GM18951 (cell line): Measurements from ENCODE around the gene COX10.

ENCODE experiments used
- POLR2A ChIP-seq: IDR thresholded peaks from 4 replicates; pipeline ENCODE4 v1.6.1; 2011; ENCODE audit warnings: mild to moderate bottlenecking; ENCODE audit not compliant: insufficient read length, insufficient read depth; ENCODE audit errors: extremely low read depth
- in situ Hi-C: fragments of 300-500 bp; cut with MboI; formaldehyde crosslinking; loops from one replicate; pipeline ENCODE4 v1.12.0; 2022; ENCODE audit warnings: low sequenced_read_pairs, mixed read lengths, inconsistent platforms; ENCODE audit not compliant: unreplicated experiment

The COX10 gene

GRCh38 chr17:14119546-14119945 lies 50.2 kb downstream of the COX10 start:
- in situ Hi-C loops = no loop called here
- no peak for TF ChIP-seq POLR2A

GRCh38 chr17:14121952-14122351 lies 52.6 kb downstream of the COX10 start:
- no peak for TF ChIP-seq POLR2A
- in situ Hi-C loops = no loop called here

GRCh38 chr17:14123619-14124278 lies 54.4 kb downstream of the COX10 start:
- in situ Hi-C loops = no loop called here
- TF ChIP-seq POLR2A = no peak

GRCh38 chr17:14124854-14125253 lies 55.5 kb downstream of the COX10 start:
- in situ Hi-C loops = no loop called here
- TF ChIP-seq POLR2A = no peak

GRCh38 chr17:14125518-14126137 lies 56.3 kb downstream of the COX10 start:
- no peak for TF ChIP-seq POLR2A
- in situ Hi-C loops = no loop called here

GRCh38 chr17:14133104-14133503 lies 63.8 kb downstream of the COX10 start:
- no peak for TF ChIP-seq POLR2A
- in situ Hi-C loops = no loop called here

DNA sequence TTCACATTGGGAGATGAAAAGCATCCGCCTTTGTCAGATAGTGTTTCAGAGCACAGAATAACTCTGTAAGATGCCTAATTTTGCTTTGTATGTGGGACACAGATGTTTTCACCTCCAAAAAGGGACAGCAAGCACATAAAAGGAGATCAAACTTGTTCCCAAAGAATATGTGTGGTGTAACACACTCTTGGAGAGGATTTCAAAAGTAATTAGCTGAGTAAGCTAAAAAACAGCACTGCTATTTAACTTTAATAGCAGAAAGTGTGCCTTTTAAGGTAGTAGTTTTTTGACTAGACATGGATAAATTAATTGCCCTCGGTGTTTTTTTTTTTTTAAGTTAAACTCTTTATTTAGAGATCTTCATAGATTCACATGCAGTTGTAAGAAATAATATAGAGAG lies 65.2 kb downstream of the COX10 start:
- in situ Hi-C loops = no loop called here
- TF ChIP-seq POLR2A = no peak

- no peak for TF ChIP-seq POLR2A
- in situ Hi-C loops = no loop called here
Observed at GRCh38 chr17:14135906-14136590, 66.7 kb downstream of the COX10 start.

DNA sequence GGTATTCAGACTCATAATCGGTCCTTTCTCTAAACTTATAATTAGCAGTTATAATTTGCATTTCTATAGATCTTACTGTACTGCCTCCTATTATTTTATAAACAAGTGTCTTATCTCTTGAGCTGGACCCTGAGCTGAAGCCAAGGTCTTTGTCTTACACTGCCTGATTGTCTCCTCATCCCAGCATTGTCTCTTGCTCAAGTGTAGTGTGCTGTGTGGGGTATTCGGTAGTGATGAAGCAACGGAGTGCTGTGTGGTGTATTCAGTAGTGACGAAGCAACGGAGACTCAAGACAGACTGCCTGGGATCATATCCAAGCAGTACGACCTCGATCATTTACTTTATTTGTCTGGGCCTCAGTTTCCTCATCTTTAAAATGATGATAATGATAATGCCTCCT lies 69.3 kb downstream of the COX10 start:
- no peak for TF ChIP-seq POLR2A
- in situ Hi-C loops = no loop called here

DNA sequence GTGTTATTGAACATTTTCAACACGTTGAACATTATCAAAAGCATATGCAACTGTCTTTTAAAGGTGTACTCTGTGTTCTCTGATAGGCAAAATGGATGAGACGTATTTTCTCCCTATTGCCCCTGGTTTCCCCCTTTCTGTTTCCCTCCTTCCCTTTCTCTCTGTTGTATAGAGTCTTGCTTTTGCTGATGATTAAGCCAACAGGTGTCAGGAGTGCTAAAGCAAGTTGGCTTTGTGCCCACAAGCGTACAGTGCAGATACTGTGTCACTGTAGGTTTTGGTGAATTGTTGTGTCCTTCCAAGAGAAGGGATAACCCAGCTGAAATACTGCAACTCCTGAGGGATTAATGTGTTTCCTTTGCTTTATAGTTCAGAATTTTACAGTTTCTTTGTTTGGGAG lies 74.4 kb downstream of the COX10 start:
- no peak for TF ChIP-seq POLR2A
- in situ Hi-C loops = no loop called here

- in situ Hi-C loops = no loop called here
Observed at GRCh38 chr17:14144508-14144907, 75.2 kb downstream of the COX10 start.

DNA sequence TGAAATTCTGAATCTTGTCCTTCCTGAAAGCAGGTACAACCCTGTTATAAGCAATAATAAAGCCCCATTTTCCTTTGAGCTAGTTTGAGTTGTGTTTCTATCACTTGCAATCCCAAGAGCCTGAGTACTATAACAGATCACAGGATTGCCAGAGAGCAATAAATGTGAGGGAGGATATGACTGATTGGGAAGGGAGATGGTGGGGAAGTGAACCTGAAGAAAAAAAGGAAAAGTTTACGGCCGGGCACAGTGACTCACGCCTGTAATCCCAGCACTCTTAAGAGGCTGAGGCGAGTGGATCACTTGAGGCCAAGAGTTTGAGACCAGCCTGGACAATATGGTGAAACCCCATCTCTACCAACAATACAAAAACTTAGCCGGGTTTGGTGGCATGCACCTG lies 80.4 kb downstream of the COX10 start:
- in situ Hi-C loops = no loop called here
- TF ChIP-seq POLR2A = no peak

More at GRCh38 chr17:14144508-14144907, 75.2 kb downstream of the COX10 start:
- TF ChIP-seq POLR2A = no peak

GRCh38 chr17:14150619-14151018 lies 81.3 kb downstream of the COX10 start:
- no peak for TF ChIP-seq POLR2A
- in situ Hi-C loops = no loop called here

GRCh38 chr17:14152721-14153120 lies 83.4 kb downstream of the COX10 start:
- in situ Hi-C loops = no loop called here
- no peak for TF ChIP-seq POLR2A
